ENCODE measurements around the gene LENG1.

- TF ChIP-seq ZNF707 (CRISPR knock-in tag; conservative IDR thresholded peaks at IDR 0.05): no peak
- TF ChIP-seq KDM1A (IDR thresholded peaks at IDR 0.05): no peak
- no peak for TF ChIP-seq CREB5 (CRISPR knock-in tag; IDR thresholded peaks at IDR 0.05)
- TF ChIP-seq ZNF124 (CRISPR knock-in tag; IDR thresholded peaks at IDR 0.05): no peak
- no peak for TF ChIP-seq PCBP1 (IDR thresholded peaks at IDR 0.05; ENCODE audit: low read depth, low read length, poor library complexity, severe bottlenecking)
- TF ChIP-seq POLR2AphosphoS5 (IDR thresholded peaks at IDR 0.05; ENCODE audit: control insufficient read depth, insufficient read depth, low read depth, low read length): no peak
- TF ChIP-seq POLR2A (conservative IDR thresholded peaks at IDR 0.05): no peak
- TF ChIP-seq EZH2 (IDR thresholded peaks at IDR 0.05; ENCODE audit: borderline replicate concordance, low read depth, low read length): no peak
- no peak for TF ChIP-seq ATF3 (IDR thresholded peaks at IDR 0.05)
- no peak for TF ChIP-seq ATF3 (CRISPR knock-in tag; conservative IDR thresholded peaks at IDR 0.05)
- TF ChIP-seq, protein P1, sequence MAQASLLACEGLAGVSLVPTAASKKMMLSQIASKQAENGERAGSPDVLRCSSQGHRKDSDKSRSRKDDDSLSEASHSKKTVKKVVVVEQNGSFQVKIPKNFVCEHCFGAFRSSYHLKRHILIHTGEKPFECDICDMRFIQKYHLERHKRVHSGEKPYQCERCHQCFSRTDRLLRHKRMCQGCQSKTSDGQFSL (CRISPR knock-in tag; IDR thresholded peaks at IDR 0.05): no peak
- TF ChIP-seq, protein P1 (tag; IDR thresholded peaks at IDR 0.05): no peak
- no peak for TF ChIP-seq E2F4 (CRISPR knock-in tag; IDR thresholded peaks at IDR 0.05; ENCODE audit: low read depth)
- no peak for TF ChIP-seq ERF (CRISPR knock-in tag; IDR thresholded peaks at IDR 0.05)
Measured at GRCh38 chr19:54151362-54152035, 8.0 kb downstream of the LENG1 start.

All from K562 (cell line).